ENCODE results near the gene KAT2B.

The KAT2B gene

GRCh38 chr3:20146301-20146700 lies 106.1 kb downstream of the KAT2B start:
- no peak for DNase-seq

GRCh38 chr3:20147361-20147760 lies 107.1 kb downstream of the KAT2B start:
- no peak for DNase-seq

GRCh38 chr3:20148466-20148865 lies 108.2 kb downstream of the KAT2B start:
- DNase-seq, result no peak

GRCh38 chr3:20154078-20154477 lies 113.8 kb downstream of the KAT2B start:
- DNase-seq, result no peak

- no peak for DNase-seq
Measured at GRCh38 chr3:20154928-20155327, 114.7 kb downstream of the KAT2B start.

- DNase-seq, result no peak
Measured at GRCh38 chr3:20160230-20160629, 120.0 kb downstream of the KAT2B start.

GRCh38 chr3:20161714-20162113 lies 121.5 kb downstream of the KAT2B start:
- DNase-seq, result no peak

- DNase-seq, result no peak
Measured at GRCh38 chr3:20173844-20174410, 133.7 kb downstream of the KAT2B start.

- no peak for DNase-seq
Measured at GRCh38 chr3:20181276-20181675, 141.0 kb downstream of the KAT2B start.

- no peak for DNase-seq
Measured at GRCh38 chr3:20182206-20182605, 142.0 kb downstream of the KAT2B start.

- no peak for DNase-seq
Measured at GRCh38 chr3:20185331-20185678, 145.1 kb downstream of the KAT2B start.

GRCh38 chr3:20185679-20186599 lies 145.7 kb downstream of the KAT2B start, which contains the start of gene SGO1:
Gene SGO1, minus strand, starts transcription at chr3:20186206. Its CDS starts 2,179 bp downstream, at chr3:20184027.
- DNase-seq, result peak; percentile 87

GRCh38 chr3:20186600-20187004 lies 146.4 kb downstream of the KAT2B start:
- no peak for DNase-seq

- no peak for DNase-seq
Measured at GRCh38 chr3:20190991-20191390, 150.7 kb downstream of the KAT2B start.

GRCh38 chr3:20194793-20195460 lies 154.7 kb downstream of the KAT2B start:
- no peak for DNase-seq

GRCh38 chr3:20197775-20198174 lies 157.5 kb downstream of the KAT2B start:
- DNase-seq, result no peak

GRCh38 chr3:20201143-20201542 lies 160.9 kb downstream of the KAT2B start:
- no peak for DNase-seq
